Globus pallidus (tissue), 1 donor: ENCODE results near the gene DHRS7C.
A peak's percentile ranks its signal among the peaks of the same experiment; 100 is the strongest.
"Not testable (repeated sequence)": the region's sequence is repeated elsewhere in the genome, so short reads cannot be mapped to it uniquely, and the experiment has no call there.

Experiments
- DNase-seq: peaks from one replicate; pipeline ENCODE4 v3.0.0-alpha.2; 2015; ENCODE audit warnings: low spot score

Gene DHRS7C

DNA sequence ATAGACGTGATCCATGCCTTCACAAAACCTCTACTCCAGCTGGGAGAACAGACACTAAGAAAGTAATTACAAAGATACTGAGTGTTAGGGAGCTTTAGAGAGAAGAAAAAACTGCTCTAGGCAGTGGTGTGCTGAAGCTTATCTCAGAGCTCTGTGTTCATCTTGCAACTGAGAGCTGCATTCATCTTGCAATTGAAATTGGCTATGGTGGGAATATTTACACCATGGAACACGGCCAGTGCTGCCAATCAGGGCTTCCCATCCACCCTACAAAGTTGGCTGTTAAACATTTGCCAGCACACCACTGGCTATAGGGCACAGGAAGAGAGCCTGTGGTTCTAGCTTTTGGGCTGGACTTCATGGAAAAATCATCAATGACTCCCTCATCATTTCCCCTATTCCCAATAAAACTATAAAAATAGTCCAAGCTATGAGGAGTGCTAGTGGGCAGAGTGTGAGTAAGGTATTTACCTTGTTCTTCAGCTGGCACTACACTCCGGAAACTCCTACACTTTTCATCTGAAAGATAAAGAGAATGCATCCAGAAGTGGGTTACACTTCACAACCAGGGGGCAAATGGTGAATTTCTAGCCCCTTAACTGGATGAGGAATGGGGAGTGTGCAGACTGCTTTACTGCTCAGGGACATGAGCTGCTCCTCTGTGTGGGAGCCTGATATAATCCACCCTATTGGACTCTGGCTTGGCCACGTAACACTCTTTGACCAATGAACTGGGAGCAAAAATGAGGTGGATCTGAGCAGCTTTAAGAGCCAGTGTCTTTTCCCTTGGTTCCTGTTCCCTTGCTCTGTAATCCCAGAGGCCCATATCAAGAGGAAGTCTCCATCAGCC, 18.9 kb upstream of the DHRS7C start:
- DNase-seq, result no peak

- no peak for DNase-seq
Measured at GRCh38 chr17:9809409-9809808, 18.0 kb upstream of the DHRS7C start.

- DNase-seq, result no peak
Measured at GRCh38 chr17:9806699-9807098, 15.3 kb upstream of the DHRS7C start.

DNA sequence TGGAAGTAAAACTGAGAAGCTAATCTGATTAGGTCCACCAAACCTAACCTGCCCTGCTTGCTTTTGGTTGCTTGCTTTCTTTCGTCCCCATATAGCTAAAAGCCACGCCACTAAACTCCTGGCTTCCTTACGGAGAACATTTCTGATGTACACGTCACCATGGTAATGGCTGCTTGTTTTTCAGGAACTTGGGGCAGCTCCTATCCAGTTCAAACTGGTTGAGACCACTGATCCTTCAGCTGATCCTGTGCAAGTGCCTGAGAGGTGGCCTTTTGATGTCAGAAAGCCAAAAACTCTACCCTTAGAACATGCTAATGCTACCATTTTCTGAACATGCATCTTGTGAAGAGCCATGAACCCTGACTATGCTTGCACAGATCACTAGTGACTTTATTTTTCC, 14.4 kb upstream of the DHRS7C start:
- DNase-seq, result no peak

GRCh38 chr17:9802697-9803096, 11.3 kb upstream of the DHRS7C start:
- DNase-seq, result no peak

DNA sequence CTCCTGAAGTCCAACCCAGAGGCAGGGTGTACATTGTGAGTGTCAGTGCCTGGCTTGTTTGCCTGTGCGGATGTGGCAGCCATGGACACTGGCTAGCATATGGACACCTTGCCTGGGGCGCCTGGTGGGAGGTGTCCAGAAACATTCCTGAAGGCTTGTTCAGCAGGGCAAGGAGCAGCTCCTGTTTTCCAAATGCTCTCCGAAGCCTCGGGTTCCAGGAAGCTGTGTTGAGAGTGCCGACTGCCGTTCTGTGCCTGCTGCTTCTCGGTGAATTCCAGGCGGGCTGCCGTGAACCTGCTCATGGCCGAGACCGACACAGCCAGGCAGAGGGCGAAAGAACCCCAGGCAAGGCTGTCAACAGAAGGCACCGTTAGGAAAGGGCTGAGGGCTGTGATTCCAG, 10.9 kb upstream of the DHRS7C start:
- DNase-seq, result no peak

- DNase-seq, result no peak
Measured at GRCh38 chr17:9801505-9801904, 10.1 kb upstream of the DHRS7C start.

GRCh38 chr17:9798724-9799123, 7.3 kb upstream of the DHRS7C start:
- DNase-seq, result no peak

DNA sequence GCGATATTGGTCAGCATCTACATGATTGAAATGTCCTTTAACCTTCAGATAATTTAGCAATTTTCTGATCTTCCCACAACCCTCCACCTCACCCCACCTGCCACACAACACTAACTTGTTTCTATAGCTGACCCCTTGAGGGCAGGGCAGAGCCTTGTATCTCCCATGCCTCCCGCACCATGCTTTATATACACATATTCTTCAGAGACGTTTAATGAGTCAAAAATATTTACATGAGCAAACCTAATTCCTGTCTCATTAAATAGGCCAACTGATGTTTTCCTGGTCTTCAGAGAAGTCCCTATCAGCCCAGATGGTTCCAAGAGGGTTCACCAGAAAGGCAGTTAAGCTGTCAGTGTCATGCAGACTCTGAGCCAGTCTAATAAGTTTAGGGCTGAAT, 6.6 kb upstream of the DHRS7C start:
- DNase-seq, result no peak

DNA sequence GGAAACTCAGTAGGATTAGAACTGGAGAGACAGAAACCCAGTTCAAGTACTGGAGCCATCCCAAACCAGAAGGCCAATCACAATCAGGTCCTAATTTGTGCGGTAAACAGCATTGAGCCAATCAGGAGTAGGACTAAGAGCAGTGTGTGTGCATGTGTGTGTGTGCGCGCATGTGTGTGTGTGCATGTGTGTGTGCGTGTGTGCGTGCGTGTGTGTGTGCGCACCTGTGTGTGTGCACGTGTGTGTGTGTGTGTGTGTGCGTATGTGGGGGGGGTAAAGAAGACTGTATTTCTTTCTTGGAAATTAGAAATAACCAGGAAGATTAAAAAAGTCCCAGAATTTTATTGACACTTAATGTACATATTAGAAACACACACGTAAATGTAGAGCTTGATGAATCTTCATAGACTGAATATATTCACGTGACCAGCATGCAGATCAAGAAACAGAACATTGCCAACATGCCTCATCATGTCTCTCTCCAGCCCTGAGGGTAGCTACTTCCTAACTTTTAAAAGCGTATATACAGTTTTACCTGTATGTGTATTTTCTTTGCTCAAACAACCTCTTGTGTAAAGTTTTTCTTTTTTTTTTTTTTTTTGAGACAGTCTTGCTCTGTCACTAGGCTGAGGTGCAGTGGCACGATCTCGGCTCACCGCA, 919 bp upstream of the DHRS7C start:
- no peak for DNase-seq

DNA sequence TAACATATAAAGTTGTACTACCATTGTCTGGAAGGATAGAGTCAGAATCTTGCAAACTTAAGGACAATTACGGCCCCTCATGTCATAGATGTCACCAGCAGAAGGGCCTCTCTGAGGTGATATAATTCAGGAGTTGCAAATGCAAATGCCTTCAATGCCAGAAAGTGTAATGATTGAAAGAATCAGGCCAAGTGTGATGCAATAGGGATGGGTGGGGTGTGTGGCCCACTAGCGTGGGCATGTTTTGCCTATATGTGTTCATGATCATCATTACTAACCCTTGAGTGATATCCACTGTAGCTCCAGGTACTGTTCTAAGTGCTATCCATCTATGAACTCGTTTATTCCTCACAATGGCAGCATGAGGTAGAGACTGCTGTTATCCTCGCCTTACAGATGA, 1.1 kb downstream of the DHRS7C start:
- no peak for DNase-seq

GRCh38 chr17:9788601-9789000, 2.8 kb downstream of the DHRS7C start:
- no peak for DNase-seq

GRCh38 chr17:9784544-9784943, 6.8 kb downstream of the DHRS7C start:
- no peak for DNase-seq

- DNase-seq, result not testable (repeated sequence)
Measured at GRCh38 chr17:9783465-9783864, 7.9 kb downstream of the DHRS7C start.

GRCh38 chr17:9783050-9783449, 8.3 kb downstream of the DHRS7C start:
- DNase-seq, result no peak

- DNase-seq, result no peak
Measured at GRCh38 chr17:9780552-9780951, 10.8 kb downstream of the DHRS7C start.

GRCh38 chr17:9776911-9777310, 14.5 kb downstream of the DHRS7C start:
- no peak for DNase-seq

- no peak for DNase-seq
Measured at GRCh38 chr17:9772658-9773057, 18.7 kb downstream of the DHRS7C start.

DNA sequence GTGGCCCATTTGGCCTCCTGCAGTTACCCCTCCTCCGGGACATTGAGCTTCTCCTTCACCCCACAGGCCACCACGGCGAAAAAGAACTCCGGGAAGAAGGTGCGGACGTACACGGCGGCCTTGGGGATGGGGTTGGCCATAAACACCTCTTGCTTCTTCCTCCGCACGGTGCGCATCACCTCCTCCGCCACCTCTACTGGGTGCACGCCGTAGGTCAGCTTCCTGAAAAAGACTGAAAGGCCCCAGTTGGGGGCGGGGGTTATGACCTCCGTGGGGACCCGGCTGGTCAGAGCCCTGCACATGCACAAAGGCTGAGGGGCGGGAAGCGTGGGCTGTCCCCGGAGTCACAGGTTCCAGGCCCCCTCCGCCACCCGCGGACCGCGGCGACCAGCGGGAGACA, 19.9 kb downstream of the DHRS7C start:
- DNase-seq, result no peak

GRCh38 chr17:9769036-9769695, 22.2 kb downstream of the DHRS7C start:
- no peak for DNase-seq

DNA sequence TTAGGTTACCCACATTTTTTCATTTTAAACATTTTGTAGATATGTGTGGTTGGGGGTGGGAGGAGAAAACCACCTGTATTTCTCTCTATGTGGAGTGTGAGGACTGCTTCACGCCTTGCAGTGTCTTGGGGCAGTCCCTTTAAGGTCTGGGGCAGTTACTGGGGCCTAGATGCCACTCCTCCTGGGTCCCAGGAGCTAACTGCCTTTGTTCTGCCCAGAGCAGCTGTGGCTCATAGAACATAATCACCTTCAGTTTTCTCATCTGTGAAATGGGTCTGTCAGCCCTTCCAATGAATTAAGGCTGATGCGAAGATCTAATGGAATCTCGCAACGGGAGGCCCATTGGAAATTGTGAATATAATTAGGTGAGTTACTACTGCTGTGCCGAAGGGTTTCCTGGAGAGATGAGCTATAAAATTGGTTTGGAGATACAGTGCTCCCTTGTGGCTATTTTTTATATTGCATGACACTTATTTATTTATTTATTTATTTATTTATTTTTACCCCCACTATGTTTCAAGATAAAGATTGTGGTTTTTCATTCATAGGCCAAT, 22.9 kb downstream of the DHRS7C start:
- DNase-seq, result peak; percentile 18

- no peak for DNase-seq
Measured at GRCh38 chr17:9767432-9767991, 23.9 kb downstream of the DHRS7C start.
